Left kidney (tissue), 2 donors: Measurements from ENCODE around the gene SRD5A1. TPM values are rescaled to one million over a fixed set of nuclear protein-coding genes. Genes with fewer than 3 reads are reported as not detected.

Experiments
- DNase-seq: peaks from one replicate; pipeline ENCODE4 v3.0.0-alpha.2; 2013
- polyA plus RNA-seq: library from polyadenylated mRNA; unstranded; fragments of 120-200 nt; gene quantifications from one replicate; pipeline ENCODE4 v1.2.1, GENCODE V29; 2013; ENCODE audit not compliant: insufficient read length

Gene SRD5A1
- polyA plus RNA-seq, 1 donor: 11.7 TPM

GRCh38 chr5:6603643-6604042 is 29.6 kb upstream of the SRD5A1 start:
- no peak for DNase-seq

GRCh38 chr5:6604341-6604740 is 28.9 kb upstream of the SRD5A1 start:
- DNase-seq: no peak

GRCh38 chr5:6604946-6605345 is 28.3 kb upstream of the SRD5A1 start:
- no peak for DNase-seq

GRCh38 chr5:6606884-6607558 is 26.2 kb upstream of the SRD5A1 start:
- DNase-seq: no peak

- no peak for DNase-seq
Measured at GRCh38 chr5:6607559-6607936, 25.7 kb upstream of the SRD5A1 start.

GRCh38 chr5:6608016-6608415 is 25.2 kb upstream of the SRD5A1 start:
- DNase-seq: no peak

- DNase-seq: peak; percentile 4
Measured at GRCh38 chr5:6611334-6612256, 21.6 kb upstream of the SRD5A1 start.

GRCh38 chr5:6615034-6615815 is 18.0 kb upstream of the SRD5A1 start:
- DNase-seq: peak; percentile 4

- DNase-seq: no peak
Measured at GRCh38 chr5:6616632-6617031, 16.6 kb upstream of the SRD5A1 start.

- DNase-seq: no peak
Measured at GRCh38 chr5:6623228-6623627, 10.0 kb upstream of the SRD5A1 start.

- DNase-seq: no peak
Measured at GRCh38 chr5:6623941-6624340, 9.3 kb upstream of the SRD5A1 start.

- DNase-seq: no peak
Measured at GRCh38 chr5:6626508-6626907, 6.7 kb upstream of the SRD5A1 start.

- no peak for DNase-seq
Measured at GRCh38 chr5:6631441-6631840, 1.8 kb upstream of the SRD5A1 start.

GRCh38 chr5:6632324-6632887 is 834 bp upstream of the SRD5A1 start:
- peak; percentile 8 for DNase-seq

GRCh38 chr5:6633469-6634245 is 417 bp downstream of the SRD5A1 start:
- peak; percentile 13 for DNase-seq

GRCh38 chr5:6634306-6634705 is 1.1 kb downstream of the SRD5A1 start:
- no peak for DNase-seq

GRCh38 chr5:6634788-6635430 is 1.7 kb downstream of the SRD5A1 start:
- DNase-seq: no peak

GRCh38 chr5:6636293-6636692 is 3.1 kb downstream of the SRD5A1 start:
- DNase-seq: no peak

GRCh38 chr5:6637022-6637421 is 3.8 kb downstream of the SRD5A1 start:
- no peak for DNase-seq

GRCh38 chr5:6637590-6637989 is 4.3 kb downstream of the SRD5A1 start:
- DNase-seq: no peak

GRCh38 chr5:6638236-6638635 is 5.0 kb downstream of the SRD5A1 start:
- no peak for DNase-seq
